ENCODE data around the gene SLMAP.
A peak's percentile ranks its signal among the peaks of the same experiment; 100 is the strongest.
"Not testable (repeated sequence)": the region's sequence is repeated elsewhere in the genome, so short reads cannot be mapped to it uniquely, and the experiment has no call there.

Gene SLMAP

DNA sequence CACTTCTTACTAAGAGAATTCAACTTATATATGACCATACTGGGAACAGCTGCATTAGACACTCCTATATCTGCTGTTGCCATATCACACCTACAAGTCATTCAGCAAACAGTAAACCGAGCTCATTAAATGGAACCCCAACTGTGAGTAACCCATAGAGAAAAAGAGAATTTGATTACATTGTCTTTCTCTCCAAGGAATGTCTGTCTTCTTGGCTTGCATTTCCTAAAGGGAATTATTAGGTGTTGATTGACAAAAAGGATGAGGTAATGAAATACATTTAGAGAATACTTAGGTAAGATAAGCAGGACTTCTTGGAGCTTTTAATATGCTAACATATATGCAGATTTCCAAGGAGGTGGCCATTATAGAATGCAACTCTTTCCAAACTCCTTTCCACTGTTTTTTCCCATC is 76.8 kb downstream of the SLMAP start:
- DNase-seq (ENCODE audit: low spot score) = no peak

DNA sequence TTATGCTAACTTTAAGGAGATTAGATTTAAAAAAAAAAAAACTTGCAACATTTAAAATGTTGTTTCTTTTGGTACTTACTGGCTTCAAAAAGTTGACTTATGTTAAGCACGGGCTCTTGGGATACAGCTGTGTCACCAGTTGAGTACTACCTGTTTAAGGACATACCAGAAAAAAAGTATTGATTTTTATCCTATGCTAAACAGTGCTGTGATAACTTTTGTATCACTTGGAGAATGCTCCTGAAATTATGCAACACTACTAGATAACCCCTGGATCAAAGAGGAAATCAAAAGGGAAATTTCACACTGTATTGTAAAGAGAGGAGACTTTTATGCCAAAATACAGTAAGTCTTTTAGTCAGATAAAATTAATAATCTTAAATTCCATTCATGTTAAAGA is 77.7 kb downstream of the SLMAP start:
- DNase-seq (ENCODE audit: low spot score) = no peak

DNA sequence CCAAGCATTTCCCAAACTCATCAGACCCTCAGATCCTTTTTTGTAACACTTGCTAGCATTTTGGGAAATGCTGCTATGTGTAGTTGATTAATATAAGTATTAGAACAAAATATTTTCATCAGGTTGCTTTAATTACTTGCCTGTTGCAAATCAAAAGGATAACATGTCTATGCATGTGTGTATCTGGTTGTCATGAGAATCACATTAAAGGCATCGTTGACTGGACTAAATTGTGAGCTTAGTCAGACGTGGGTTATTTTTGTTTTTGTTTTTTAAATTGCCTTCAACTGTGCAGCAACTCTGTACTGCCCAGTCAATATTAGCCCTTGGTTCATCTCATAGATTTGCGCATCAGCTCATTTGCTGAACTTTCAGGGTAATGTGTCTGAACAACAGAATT is 81.6 kb downstream of the SLMAP start:
- DNase-seq (ENCODE audit: low spot score) = no peak

DNA sequence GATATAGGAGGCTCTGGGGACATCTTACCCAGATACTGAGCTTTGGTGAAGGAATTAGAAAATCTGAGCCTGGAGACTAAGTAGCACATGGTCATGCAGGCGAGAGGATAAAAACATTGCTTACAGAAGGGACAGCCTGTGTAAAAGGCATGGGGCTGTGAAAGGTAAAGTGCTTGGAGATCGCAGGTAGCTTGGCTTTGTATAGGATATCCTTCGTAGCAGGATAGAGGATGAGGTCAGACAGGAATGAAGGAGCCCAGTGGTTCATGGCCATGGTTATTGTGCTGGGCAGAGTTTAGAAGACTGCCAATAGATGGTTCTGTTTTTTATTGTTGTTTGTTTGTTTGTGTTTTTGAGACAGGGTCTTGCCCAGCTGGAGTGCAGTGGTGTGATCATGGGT is 82.5 kb downstream of the SLMAP start:
- no peak for DNase-seq (ENCODE audit: low spot score)

DNA sequence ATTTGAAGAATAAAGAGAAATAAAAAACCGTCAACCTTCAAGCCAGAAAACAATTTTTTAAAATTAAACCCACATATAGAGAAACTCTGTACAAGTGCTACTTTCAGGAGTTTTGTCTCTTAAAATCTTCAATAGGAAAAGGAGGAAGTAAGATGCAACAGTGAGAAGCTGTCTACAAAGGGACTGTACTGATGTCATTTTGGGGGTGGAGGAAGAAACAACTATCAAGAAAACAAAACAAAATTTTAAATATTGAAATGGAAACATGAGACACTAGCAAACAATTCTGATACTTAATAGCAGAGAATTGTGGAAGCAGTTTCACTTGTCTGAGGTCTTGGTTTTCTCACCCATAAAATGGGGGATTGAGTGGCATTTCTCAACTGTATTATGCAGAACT is 84.4 kb downstream of the SLMAP start:
- no peak for DNase-seq (ENCODE audit: low spot score)

DNA sequence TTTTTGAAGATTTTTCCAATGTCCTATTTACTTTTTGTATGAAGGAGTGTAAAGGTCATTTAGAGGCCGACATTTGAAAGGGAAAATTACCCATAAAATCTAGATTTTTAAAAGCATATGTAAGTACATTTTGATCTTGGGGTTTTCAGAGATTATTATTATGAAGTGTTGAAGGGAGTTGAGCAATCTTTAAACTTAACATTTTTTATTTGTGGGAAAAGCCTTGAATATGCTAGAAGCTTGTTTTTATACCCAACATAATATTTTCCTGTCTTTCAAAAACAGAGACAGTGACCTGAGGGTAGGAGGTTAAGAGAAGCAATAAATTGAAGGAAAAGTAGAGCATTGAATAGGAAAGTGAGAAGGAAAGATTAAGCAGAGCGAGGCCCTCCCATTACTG is 85.7 kb downstream of the SLMAP start:
- no peak for DNase-seq (ENCODE audit: low spot score)

DNA sequence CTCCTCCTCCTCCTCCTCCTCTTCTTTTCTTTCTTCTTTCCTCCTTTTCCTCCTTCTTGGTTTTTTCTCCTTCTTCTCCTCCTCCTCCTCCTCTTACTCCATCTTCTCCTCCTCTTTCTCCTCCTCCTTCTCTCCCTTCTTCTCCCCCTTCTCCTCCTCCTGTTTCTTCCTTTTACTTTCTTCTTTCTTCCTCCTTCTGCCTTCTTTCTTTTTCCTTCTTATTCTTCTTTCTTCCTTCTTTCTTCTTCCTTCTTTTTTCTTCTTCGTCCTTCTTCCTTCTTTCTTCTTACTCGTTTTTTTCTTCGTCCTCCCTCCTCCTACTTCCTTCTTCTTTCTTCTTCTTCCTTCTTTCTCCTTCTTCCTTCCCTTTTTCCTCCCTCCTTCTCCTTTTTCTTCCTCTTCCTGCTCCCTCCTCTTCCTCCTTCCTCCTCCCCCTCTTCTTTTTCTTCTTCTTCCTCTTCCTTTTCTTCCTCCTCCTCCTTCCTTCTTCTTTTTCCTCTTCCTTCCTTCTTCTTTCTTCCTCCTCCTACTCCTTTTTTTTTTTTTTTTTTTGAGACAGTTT is 92.1 kb downstream of the SLMAP start:
- DNase-seq (ENCODE audit: low spot score) = no peak

DNA sequence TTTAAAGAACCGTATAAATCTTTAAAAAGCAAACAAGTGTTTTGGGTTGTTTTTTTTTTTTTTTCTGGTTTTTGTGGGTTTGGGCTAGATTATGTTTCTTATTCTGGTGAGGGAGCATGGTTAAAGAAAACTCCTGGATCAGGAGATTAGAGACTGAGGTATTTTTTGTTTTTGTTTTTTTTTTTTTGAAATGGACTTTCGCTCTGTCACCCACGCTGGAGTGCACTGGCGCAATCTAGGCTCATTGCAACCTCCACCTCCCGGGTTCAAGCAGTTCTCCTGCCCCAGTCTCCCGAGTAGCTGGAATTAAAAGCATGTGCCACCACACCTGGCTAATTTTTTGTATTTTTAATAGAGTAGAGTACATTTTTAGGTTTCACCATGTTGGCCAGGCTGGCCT is 95.2 kb downstream of the SLMAP start:
- no peak for DNase-seq (ENCODE audit: low spot score)

DNA sequence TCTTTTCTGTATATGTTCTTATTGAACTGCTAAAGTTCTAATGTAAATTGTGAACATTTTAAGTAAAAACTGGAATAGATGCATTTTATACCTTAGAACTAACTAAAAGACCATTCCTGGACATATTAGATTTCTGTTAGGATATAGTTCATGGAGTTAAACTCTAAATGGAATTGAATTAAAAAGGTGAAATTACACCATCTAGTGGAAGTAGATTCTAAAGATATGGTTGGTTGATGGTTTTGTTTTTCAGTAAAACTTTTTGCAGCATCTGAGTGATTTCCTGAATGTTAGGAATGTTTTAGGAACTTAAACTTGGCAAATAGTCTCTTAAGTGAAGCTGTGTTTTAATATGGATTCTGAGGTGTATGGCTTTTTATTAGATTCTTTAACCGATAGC is 96.8 kb downstream of the SLMAP start:
- DNase-seq (ENCODE audit: low spot score) = peak; percentile 31

DNA sequence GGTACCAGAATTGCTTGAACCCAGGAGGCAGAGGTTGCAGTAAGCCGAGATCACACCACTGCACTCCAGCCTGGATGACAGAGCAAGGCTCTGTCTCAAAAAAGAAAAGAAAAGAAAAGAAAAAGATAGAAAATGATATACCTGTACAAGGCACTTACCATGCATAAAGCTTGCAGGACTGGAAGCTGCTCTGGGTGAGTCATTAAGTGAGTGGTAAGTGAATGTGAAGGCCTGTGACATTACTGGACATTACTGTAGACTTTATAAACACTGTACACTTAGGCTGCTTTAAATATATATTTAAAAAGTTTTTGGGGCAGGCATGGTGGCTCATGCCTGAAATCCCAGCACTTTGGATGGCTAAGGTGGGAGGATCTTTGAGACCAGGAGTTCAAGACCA is 99.2 kb downstream of the SLMAP start:
- DNase-seq (ENCODE audit: low spot score) = peak; percentile 62

DNA sequence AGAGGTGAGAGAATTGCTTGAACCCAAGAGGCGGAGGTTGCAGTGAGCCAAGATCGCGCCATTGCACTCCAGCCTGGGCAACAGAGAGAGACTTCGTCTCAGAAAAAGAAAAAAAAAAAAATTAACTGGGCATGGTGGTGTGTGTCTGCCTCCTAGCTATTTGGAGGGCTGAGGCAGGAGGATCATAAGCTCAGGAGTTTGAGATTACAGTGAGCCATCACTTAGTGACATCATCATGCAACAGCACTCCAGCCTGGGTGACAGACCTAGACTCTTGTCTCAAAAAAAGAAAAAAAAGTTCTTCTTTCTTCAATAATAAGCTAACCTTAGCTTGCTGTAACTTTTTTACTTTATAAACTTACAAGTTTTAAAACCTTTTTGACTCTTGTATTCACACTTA is 99.8 kb downstream of the SLMAP start:
- peak; percentile 9 for DNase-seq (ENCODE audit: low spot score)

DNA sequence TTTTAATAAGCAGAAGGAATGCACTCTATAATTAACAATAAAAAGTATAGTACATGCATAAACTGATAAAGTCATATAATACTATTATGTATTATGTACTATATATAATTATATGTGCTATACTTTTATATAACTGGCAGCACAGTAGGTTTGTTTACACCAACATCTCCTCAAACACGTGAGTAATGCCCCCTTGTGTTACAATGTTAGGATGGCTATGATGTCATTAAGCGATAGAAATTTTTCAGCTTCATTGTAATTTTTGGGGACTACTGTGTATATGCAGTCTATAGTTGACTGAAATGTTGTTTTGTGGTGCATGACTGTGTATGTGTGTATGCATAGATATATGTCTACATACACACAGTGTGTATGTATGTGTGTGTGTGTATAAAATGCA is 100.6 kb downstream of the SLMAP start:
- DNase-seq (ENCODE audit: low spot score) = peak; percentile 6

DNA sequence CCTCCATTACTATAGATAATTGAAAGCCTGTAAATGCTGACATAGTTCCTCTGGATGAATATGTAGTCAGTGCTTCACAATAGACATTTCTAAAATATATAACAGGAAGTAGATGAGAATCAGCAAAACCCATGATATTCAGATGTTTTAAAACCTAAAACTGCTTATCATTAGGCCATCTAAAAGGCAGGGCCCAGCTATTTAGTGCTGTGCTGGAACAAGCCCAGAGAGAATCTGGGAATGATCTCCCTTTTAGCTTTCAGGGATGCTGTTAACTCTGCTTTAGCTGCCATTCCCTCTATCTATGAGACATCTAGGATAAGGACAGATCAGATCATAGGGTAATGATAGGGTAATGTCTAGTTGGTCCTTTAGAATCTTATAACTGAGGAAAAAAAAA is 106.8 kb downstream of the SLMAP start:
- no peak for DNase-seq (ENCODE audit: low spot score)

DNA sequence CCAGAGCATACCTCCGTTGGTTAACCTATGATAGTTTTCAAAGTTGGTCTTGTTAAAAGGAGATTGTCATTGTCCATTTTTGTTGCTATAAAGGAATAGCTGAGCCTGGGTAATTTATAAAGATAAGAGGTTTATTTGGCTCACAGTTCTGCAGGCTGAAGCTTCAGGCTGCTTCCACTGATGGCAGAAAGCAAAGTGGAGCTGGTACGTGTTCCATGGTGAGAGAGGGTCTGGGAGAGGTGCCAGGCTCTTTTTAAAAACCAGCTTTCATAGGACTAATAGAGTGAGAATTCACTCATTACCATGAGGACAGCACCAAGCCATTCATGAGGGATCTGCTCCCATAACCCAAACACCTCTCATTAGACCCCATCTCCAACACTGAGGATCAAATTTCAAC is 107.3 kb downstream of the SLMAP start:
- no peak for DNase-seq (ENCODE audit: low spot score)

DNA sequence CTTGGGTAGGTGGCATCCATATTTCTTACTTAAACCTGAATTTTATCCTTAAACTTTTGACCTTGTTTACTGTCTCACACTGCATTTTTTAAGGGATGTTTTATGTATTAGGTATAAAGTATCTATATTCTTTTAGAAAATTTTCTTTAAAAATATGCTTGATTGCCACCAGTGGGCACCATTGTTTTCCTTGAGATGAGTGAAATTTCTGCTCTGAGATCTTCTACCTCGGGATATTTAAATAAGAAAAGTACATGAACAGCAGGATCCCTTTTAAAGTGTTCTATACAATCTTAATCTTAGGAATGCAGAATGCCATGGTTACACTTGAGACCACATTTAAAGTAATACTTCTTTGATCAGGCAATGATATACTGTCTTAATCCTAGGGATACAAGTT is 108.7 kb downstream of the SLMAP start:
- DNase-seq (ENCODE audit: low spot score) = peak; percentile 24

DNA sequence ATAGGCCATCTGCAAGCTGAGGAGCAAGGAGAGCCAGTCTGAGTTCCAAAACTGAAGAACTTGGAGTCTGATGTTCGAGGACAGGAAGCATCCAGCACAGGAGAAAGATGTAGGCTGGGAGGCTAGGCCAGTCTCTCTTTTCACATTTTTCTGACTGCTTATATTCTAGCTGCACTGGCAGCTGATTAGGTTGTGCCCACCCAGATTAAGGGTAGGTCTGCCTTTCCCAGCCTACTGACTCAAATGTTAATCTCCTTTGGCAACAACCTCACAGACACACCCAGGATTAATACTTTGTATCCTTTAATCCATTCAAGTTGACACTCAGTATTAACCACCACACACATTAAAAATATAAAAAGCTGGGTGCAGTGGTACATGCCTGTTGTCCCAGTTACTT is 113.0 kb downstream of the SLMAP start:
- not testable (repeated sequence) for DNase-seq (ENCODE audit: low spot score)

DNA sequence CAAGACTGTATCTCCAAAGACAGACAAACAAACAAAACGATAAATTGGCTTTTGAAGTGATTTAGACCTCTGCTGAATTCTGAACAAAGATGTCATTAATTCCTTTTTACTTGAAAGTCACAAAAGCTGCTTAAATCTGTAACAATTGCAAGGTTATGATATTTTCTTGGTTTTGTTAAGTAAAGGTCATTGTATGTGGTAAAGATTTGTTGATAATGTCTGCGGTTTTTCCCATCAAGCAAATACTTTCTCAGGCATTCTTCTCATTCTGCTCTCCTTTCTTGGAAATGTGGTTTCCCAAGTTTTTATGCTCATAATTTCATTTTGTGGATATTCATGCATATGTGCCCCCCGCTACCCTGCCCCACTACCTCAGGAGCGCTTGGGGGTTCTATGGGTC is 116.5 kb downstream of the SLMAP start:
- no peak for DNase-seq (ENCODE audit: low spot score)

DNA sequence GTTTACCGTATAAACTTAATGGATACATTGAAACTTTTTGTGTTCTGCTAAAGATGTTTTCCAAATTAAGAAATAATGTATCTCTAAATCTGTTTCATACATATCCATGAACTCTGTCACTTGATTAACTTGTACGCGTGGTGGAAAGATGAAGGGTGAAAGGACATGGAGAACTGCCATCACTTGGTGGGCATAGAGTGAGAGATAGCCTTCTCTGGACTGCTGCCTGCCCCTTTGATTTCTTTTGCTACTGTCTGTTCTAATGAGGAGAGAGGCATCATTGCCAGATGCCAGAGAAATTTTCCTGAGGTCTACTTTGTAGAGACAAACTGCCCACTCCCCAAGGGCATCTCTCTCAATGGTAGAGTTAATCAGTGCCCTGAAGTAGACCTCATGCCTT is 120.5 kb downstream of the SLMAP start:
- no peak for DNase-seq (ENCODE audit: low spot score)

DNA sequence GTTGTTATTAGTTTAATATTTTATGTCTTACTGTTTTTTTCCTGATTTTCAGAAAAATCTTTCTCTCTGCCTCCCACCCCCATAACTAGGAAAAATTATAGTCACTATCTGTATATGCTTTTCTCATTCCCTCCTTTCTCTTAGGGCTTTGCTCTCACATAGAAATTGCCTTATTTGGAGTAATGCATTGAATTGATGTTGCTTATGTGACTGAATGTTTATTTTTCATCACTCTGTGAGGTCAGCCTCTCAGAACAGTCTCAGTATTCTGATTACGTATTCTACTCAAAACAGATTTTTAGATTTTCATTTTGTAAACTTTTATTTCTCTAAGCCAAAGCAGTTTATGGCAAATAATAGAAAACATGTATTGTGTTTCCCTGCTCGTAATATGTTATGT is 121.0 kb downstream of the SLMAP start:
- DNase-seq (ENCODE audit: low spot score) = no peak

DNA sequence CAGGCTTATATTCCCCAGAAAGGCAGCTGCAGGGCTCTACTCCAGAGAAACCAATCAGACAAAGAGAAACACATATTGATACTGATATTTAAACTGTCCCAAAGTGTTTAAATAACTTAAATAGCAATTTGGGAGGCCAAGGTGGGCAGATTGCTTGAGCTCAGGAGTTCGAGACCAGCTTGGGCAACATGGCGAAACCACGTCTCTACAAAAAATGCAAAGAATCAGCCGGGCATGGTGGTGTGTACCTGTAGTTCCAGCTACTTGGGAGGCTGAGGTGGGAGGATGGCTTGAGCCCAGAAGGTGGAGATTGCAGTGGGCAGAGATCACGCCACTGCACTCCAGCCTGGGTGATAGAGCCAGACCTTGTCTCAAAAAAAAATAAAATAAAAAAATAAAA is 128.3 kb downstream of the SLMAP start:
- DNase-seq (ENCODE audit: low spot score) = not testable (repeated sequence)

DNA sequence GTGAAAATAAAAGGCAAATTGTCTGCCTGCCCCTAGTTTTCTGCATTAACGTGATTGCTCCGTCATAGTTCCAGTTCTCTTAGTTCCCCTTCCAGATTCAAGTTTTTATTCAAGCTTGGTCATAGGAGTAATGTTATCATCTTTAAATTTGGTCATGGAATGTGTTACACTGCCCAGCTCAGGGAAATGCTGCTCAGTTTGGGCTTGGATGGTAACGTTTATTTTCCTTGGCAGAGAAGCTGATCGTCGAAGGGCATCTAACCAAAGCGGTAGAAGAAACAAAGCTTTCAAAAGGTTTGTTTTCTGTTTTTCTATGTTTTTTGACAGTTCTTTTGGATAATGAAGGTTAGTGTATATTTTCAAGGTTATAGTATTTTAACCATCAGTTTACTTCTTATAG is 133.7 kb downstream of the SLMAP start:
- DNase-seq (ENCODE audit: low spot score) = no peak

DNA sequence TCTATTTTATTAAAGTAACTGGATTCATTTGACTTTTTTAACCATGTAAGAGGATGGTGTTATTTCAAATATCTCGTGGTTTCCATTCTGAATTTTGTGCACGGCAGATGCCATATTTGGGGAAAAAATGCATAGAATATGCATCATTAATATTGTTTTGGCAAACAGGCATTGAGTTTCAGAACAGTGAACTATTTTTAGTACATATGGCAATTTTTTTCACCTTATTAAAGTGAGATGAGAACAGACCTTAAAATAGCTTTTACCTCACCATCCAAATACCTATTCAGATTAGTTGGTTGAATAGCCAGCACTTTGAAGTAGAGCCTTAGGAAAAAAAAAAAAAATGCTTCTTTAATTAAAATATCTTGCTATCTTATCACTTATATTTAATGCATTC is 134.8 kb downstream of the SLMAP start:
- no peak for DNase-seq (ENCODE audit: low spot score)

DNA sequence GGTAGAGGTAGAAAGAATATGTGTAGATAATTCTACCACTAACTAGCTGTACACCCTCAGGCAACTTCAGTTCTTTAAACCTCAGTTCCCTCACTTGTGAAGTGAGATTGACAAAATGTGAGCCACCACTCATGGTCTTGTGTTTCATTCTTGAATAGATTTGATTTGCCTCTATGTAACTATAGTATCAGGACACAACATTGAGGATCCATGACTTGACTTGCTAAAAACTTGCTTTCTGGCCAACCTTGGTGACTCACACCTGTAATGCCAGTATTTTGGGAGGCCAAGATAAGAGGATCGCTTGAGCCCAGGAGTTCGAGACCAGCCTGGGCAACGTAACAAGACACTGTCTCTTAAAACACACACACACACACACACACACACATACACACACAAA is 136.3 kb downstream of the SLMAP start:
- peak; percentile 9 for DNase-seq (ENCODE audit: low spot score)

DNA sequence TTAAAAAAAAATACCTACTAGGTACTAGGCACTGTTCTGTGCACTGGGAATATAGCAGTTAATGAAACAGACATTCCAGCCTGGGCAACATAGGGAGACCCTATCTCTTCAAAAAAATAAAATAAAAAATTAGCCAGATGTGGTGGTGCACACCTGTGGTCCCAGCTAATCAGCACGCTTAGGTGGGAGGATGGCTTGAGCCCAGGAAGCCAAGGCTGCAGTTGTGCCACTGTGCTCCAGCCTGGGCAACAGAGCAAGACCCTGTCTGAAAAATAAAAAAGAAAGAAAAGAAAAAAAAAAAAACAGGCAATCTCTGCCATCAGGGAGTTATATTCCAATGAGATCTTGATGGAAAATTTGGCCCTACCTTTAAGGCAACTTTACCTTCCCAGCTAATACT is 137.0 kb downstream of the SLMAP start:
- no peak for DNase-seq (ENCODE audit: low spot score)

DNA sequence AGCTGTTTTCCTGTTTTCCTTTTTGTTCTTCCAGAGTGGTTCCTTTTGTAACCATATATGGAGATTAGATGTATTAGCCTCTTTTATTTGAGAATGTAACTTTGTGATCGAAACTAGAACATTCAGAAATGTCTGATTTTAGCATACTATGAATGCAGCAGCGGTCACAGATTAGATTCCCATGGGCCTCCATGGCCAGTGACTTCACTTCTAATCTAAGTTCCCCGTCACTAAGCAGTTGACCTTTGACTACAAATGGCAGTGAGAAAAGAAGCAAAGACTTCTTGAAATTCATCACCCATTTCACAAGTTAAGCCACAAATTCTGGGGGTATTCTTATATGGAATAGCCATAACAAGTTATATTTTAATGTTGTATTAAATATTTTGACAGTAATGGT is 137.6 kb downstream of the SLMAP start:
- no peak for DNase-seq (ENCODE audit: low spot score)

All from kidney tubule cell (primary cell).